H1 (cell line): Measurements from ENCODE around the gene SELENOI.

Experiments used
- CHD2 ChIP-seq: IDR thresholded peaks from 2 replicates; pipeline ENCODE4 v1.6.1; 2012; ENCODE audit warnings: low read length, improper control_type of control experiment
- CHD7 ChIP-seq: fragments of 300-600 bp; sonication (generic); IDR thresholded peaks from 2 replicates; pipeline ENCODE4 v1.7.1; 2012; ENCODE audit warnings: low read length, moderate library complexity, mild to moderate bottlenecking, inconsistent platforms; ENCODE audit not compliant: insufficient replicate concordance
- E2F6 ChIP-seq: IDR thresholded peaks from 2 replicates; pipeline ENCODE4 v1.6.1; 2012; ENCODE audit warnings: inconsistent platforms
- EZH2 ChIP-seq: fragments of 200-600 bp; sonication (generic); IDR thresholded peaks from 2 replicates; pipeline ENCODE4 v1.7.1; 2012; ENCODE audit warnings: low read depth, mild to moderate bottlenecking, moderate library complexity, low read length, inconsistent platforms; ENCODE audit not compliant: severe bottlenecking
- POLR2A ChIP-seq, 2 experiments: IDR thresholded peaks; 1 replicate in 1 of 2; 2 replicates in 1 of 2; pipeline ENCODE4 v1.6.1; 2011; ENCODE audit warnings: low read depth in 2 of 2, low read length in 2 of 2, mild to moderate bottlenecking in 2 of 2; ENCODE audit errors: control extremely low read depth in 1 of 2
- POLR2AphosphoS5 ChIP-seq: IDR thresholded peaks from 2 replicates; pipeline ENCODE4 v1.6.1; 2011; ENCODE audit warnings: low read depth, low read length
- SRF ChIP-seq: IDR thresholded peaks from 2 replicates; pipeline ENCODE4 v1.6.1; 2011; ENCODE audit warnings: mild to moderate bottlenecking, low read depth, low read length, moderate library complexity
- SUZ12 ChIP-seq: fragments of 200-600 bp; sonication (generic); IDR thresholded peaks from 2 replicates; pipeline ENCODE4 v1.6.1; 2012; ENCODE audit warnings: mild to moderate bottlenecking, inconsistent platforms, low read length, moderate library complexity, mixed read lengths
- ZNF274 ChIP-seq: IDR thresholded peaks from 2 replicates; pipeline ENCODE4 v1.7.0; 2012; ENCODE audit warnings: low read length, borderline replicate concordance; ENCODE audit errors: extremely low read depth
- TF ChIP-seq, protein P1 (sequence below), 3 experiments: IDR thresholded peaks; 1 replicate in 2 of 3; 2 replicates in 1 of 3; pipeline versions ENCODE4 v1.5.1 to v1.6.1; 2011; ENCODE audit warnings: low read length in 3 of 3, mild to moderate bottlenecking in 3 of 3, inconsistent platforms in 2 of 3, low read depth in 1 of 3, moderate library complexity in 1 of 3; ENCODE audit not compliant: insufficient read depth in 1 of 3; ENCODE audit errors: control extremely low read depth in 1 of 3

DNA sequence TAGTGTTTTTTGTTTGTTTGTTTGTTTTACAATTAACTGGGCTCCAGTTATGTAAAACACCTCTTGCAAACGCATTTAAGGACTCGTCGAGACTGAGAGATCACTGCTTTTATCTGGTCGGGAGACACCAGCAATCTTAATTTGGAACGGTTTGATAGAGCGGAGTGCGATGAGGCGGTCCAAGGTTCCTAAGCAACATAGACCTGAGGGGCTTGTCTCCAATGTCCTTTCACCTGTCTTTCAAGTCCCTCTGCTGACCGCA is 729 bp upstream of the SELENOI start:
- TF ChIP-seq, protein P1, sequence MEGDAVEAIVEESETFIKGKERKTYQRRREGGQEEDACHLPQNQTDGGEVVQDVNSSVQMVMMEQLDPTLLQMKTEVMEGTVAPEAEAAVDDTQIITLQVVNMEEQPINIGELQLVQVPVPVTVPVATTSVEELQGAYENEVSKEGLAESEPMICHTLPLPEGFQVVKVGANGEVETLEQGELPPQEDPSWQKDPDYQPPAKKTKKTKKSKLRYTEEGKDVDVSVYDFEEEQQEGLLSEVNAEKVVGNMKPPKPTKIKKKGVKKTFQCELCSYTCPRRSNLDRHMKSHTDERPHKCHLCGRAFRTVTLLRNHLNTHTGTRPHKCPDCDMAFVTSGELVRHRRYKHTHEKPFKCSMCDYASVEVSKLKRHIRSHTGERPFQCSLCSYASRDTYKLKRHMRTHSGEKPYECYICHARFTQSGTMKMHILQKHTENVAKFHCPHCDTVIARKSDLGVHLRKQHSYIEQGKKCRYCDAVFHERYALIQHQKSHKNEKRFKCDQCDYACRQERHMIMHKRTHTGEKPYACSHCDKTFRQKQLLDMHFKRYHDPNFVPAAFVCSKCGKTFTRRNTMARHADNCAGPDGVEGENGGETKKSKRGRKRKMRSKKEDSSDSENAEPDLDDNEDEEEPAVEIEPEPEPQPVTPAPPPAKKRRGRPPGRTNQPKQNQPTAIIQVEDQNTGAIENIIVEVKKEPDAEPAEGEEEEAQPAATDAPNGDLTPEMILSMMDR (IDR thresholded peaks at IDR 0.05; ENCODE audit: control extremely low read depth in 1 of 3, insufficient read depth in 1 of 3, low read depth in 1 of 3, low read length in 3 of 3), result no peak
- no peak for TF ChIP-seq SUZ12
- no peak for TF ChIP-seq POLR2A (IDR thresholded peaks at IDR 0.05; ENCODE audit: control extremely low read depth in 1 of 2, low read depth in 2 of 2, low read length in 2 of 2)
- TF ChIP-seq SRF, result no peak
- TF ChIP-seq ZNF274, result no peak
- TF ChIP-seq CHD7, result no peak
- no peak for TF ChIP-seq CHD2
- TF ChIP-seq EZH2, result no peak
- no peak for TF ChIP-seq E2F6
- no peak for TF ChIP-seq POLR2AphosphoS5
